HepG2 (cell line): ENCODE data around the gene S100A6. TPM values are rescaled to one million over a fixed set of nuclear protein-coding genes. Genes with fewer than 3 reads are reported as not detected.

Experiments
- ATAD3A ChIP-seq: sonication (generic); formaldehyde crosslinking; IDR thresholded peaks from 2 replicates; pipeline ENCODE4 v1.4.0; 2020; ENCODE audit warnings: missing genetic modification reagents
- HDAC1 ChIP-seq: sonication (generic); formaldehyde crosslinking; IDR thresholded peaks from 2 replicates; pipeline ENCODE4 v1.5.1; 2020; ENCODE audit warnings: mild to moderate bottlenecking, missing genetic modification reagents
- HMGXB3 ChIP-seq: sonication (generic); formaldehyde crosslinking; IDR thresholded peaks from 2 replicates; pipeline ENCODE4 v1.4.0; 2020; ENCODE audit warnings: missing genetic modification reagents, borderline replicate concordance
- KDM3A ChIP-seq: IDR thresholded peaks from 2 replicates; pipeline ENCODE4 v1.6.1; 2018; ENCODE audit warnings: low read depth, missing compliant biosample characterization
- MAFK ChIP-seq, 2 experiments: IDR thresholded peaks in 1 of 2; conservative IDR thresholded peaks in 1 of 2; 2 replicates each; pipeline ENCODE4 v1.6.1; 2011; ENCODE audit warnings: improper control_type of control experiment in 2 of 2, low read length in 2 of 2
- MIXL1 ChIP-seq: IDR thresholded peaks from 2 replicates; pipeline ENCODE4 v1.6.1; 2016
- MYC ChIP-seq: sonication (generic); formaldehyde crosslinking; IDR thresholded peaks from 2 replicates; pipeline ENCODE4 v1.9.0; 2021; ENCODE audit warnings: missing genetic modification reagents, borderline replicate concordance
- POLR2A ChIP-seq, 2 experiments: IDR thresholded peaks; 2 replicates each; pipeline ENCODE4 v1.6.1; 2011; ENCODE audit warnings: low read depth in 2 of 2, low read length in 2 of 2, mild to moderate bottlenecking in 1 of 2, moderate library complexity in 1 of 2; ENCODE audit not compliant: insufficient read depth in 1 of 2
- RXRA ChIP-seq: sonication (generic); formaldehyde crosslinking; IDR thresholded peaks from 2 replicates; pipeline ENCODE4 v1.5.1; 2020; ENCODE audit warnings: missing genetic modification reagents
- ZBED4 ChIP-seq: sonication (generic); formaldehyde crosslinking; IDR thresholded peaks from 2 replicates; pipeline ENCODE4 v1.4.0; 2020; ENCODE audit warnings: missing genetic modification reagents, borderline replicate concordance
- ZFX ChIP-seq: sonication (generic); formaldehyde crosslinking; IDR thresholded peaks from 2 replicates; pipeline ENCODE4 v1.4.0; 2020; ENCODE audit warnings: mild to moderate bottlenecking, low read depth, missing genetic modification reagents, moderate library complexity
- ZFYVE20 ChIP-seq: sonication (generic); formaldehyde crosslinking; IDR thresholded peaks from 2 replicates; pipeline ENCODE4 v1.8.0; 2023; ENCODE audit warnings: low read depth, mild to moderate bottlenecking, moderate library complexity, missing genetic modification reagents, borderline replicate concordance
- ZNF234 ChIP-seq: sonication (generic); formaldehyde crosslinking; conservative IDR thresholded peaks from 2 replicates; pipeline ENCODE4 v1.5.1; 2020; ENCODE audit warnings: mild to moderate bottlenecking, missing genetic modification reagents
- ZNF446 ChIP-seq: sonication (generic); formaldehyde crosslinking; IDR thresholded peaks from 2 replicates; pipeline ENCODE4 v1.5.0; 2020; ENCODE audit warnings: mild to moderate bottlenecking, missing genetic modification reagents
- ZNF580 ChIP-seq: IDR thresholded peaks from 2 replicates; pipeline ENCODE4 v1.6.1; 2016; ENCODE audit warnings: low read depth, borderline replicate concordance
- ZNF674 ChIP-seq: sonication (generic); formaldehyde crosslinking; IDR thresholded peaks from 2 replicates; pipeline ENCODE4 v1.5.0; 2020; ENCODE audit warnings: low read depth, mild to moderate bottlenecking, missing genetic modification reagents
- ZNF724P ChIP-seq: sonication (generic); formaldehyde crosslinking; IDR thresholded peaks from 2 replicates; pipeline ENCODE4 v1.8.0; 2022; ENCODE audit warnings: missing genetic modification reagents, borderline replicate concordance
- ZNF776 ChIP-seq: sonication (generic); formaldehyde crosslinking; IDR thresholded peaks from 2 replicates; pipeline ENCODE4 v1.4.0; 2020; ENCODE audit warnings: mild to moderate bottlenecking, missing genetic modification reagents
- polyA plus RNA-seq, 8 experiments: library from polyadenylated mRNA; depleted of rRNA in 3 of 8; stranded (reverse) in 7 of 8; unstranded in 1 of 8; fragments of >200 nt; fragmentation: Illumina TruSeq in 4 of 8; extraction: Trizol in 4 of 8; gene quantifications; 2 replicates each; pipeline versions ENCODE4 v1.2.1 to v1.2.3, GENCODE V29; 2011 to 2016; ENCODE audit warnings: low read depth in 4 of 8, missing spikeins in 1 of 8, mixed read lengths in 1 of 8; ENCODE audit not compliant: insufficient read depth in 1 of 8
- total RNA-seq, 5 experiments: library from RNA; depleted of rRNA; stranded (reverse); fragments of >200 nt; fragmentation: Illumina TruSeq; extraction: Trizol; gene quantifications; 2 replicates each; pipeline ENCODE4 v1.2.3, GENCODE V29; 2016; ENCODE audit warnings: low read depth in 1 of 5

S100A6 gene
- total and polyA plus RNA-seq, 2 of the 13 experiments (the other 11 are each of a cell fraction or from before 2014, with no cell fraction given): 72.9 to 85.0 TPM

- TF ChIP-seq ZBED4 (CRISPR knock-in tag) (peak; percentile 91), ZNF724P (no peak), POLR2A (IDR thresholded peaks at IDR 0.05; ENCODE audit: insufficient read depth in 1 of 2, low read depth in 2 of 2, low read length in 2 of 2) (no peak), RXRA (0 out of 2 replicates have a peak, but pooled peaks have one; percentile 15), ZFYVE20 (CRISPR knock-in tag) (no peak), ZNF580 (CRISPR knock-in tag) (peak; percentile 86; the same call in 1 of the 2 replicates), MAFK (conservative IDR thresholded peaks at IDR 0.05 in 1 of 2, IDR thresholded peaks at IDR 0.05 in 1 of 2; ENCODE audit: low read length in 2 of 2) (no peak), ZFX (CRISPR knock-in tag) (peak; percentile 71), ZNF234 (CRISPR knock-in tag) (no peak), MIXL1 (CRISPR knock-in tag) (0 out of 2 replicates have a peak, but pooled peaks have one; percentile 20), ATAD3A (CRISPR knock-in tag) (no peak), ZNF446 (CRISPR knock-in tag) (no peak), ZNF776 (CRISPR knock-in tag) (no peak), MYC (CRISPR knock-in tag) (peak; percentile 97), HMGXB3 (CRISPR knock-in tag) (peak; percentile 49; the same call in 1 of the 2 replicates), HDAC1 (CRISPR knock-in tag) (0 out of 2 replicates have a peak, but pooled peaks have one; percentile 23), KDM3A (CRISPR knock-in tag) (peak; percentile 83; the same call in 1 of the 2 replicates), ZNF674 (CRISPR knock-in tag) (no peak)
These were observed 24.8 kb downstream of the S100A6 start (continued) for GRCh38 chr1:153510984-153511410.
